IMR-90 (cell line): ENCODE measurements around the gene IQSEC1.

Experiments used
- BHLHE40 ChIP-seq: fragments of 150-350 bp; IDR thresholded peaks from 2 replicates; pipeline ENCODE4 v1.6.1; 2016; ENCODE audit warnings: mild to moderate bottlenecking, low read depth, low read length
- CHD1 ChIP-seq: IDR thresholded peaks from 2 replicates; pipeline ENCODE4 v1.6.1; 2012; ENCODE audit warnings: low read depth, low read length, improper control_type of control experiment
- MXI1 ChIP-seq: IDR thresholded peaks from 2 replicates; pipeline ENCODE4 v1.6.1; 2012; ENCODE audit warnings: low read depth, mild to moderate bottlenecking, low read length, moderate library complexity, borderline replicate concordance
- POLR2A ChIP-seq: IDR thresholded peaks from 2 replicates; pipeline ENCODE4 v1.6.1; 2012; ENCODE audit warnings: mild to moderate bottlenecking, low read depth, low read length
- RAD21 ChIP-seq: IDR thresholded peaks from 2 replicates; pipeline ENCODE4 v1.6.1; 2012; ENCODE audit warnings: low read length, improper control_type of control experiment
- RCOR1 ChIP-seq: IDR thresholded peaks from 2 replicates; pipeline ENCODE4 v1.6.1; 2012; ENCODE audit warnings: mild to moderate bottlenecking, low read length, improper control_type of control experiment; ENCODE audit not compliant: insufficient replicate concordance
- RFX5 ChIP-seq: IDR thresholded peaks from 2 replicates; pipeline ENCODE4 v1.8.0; 2012; ENCODE audit warnings: low read depth, mild to moderate bottlenecking, low read length, moderate library complexity
- SMC3 ChIP-seq: fragments of 150-350 bp; IDR thresholded peaks from 2 replicates; pipeline ENCODE4 v1.6.1; 2016; ENCODE audit warnings: low read depth, mild to moderate bottlenecking, antibody characterized with exemption, low read length, moderate library complexity
- TF ChIP-seq, protein P1 (sequence below): conservative IDR thresholded peaks from 2 replicates; pipeline ENCODE4 v1.5.1; 2012; ENCODE audit warnings: mild to moderate bottlenecking, low read depth, low read length, improper control_type of control experiment
- TF ChIP-seq, protein P2 (sequence below): fragments of 150-350 bp; IDR thresholded peaks from 2 replicates; pipeline ENCODE4 v1.6.1; 2016; ENCODE audit warnings: low read depth, mild to moderate bottlenecking, low read length, moderate library complexity, borderline replicate concordance

- TF ChIP-seq, protein P1, sequence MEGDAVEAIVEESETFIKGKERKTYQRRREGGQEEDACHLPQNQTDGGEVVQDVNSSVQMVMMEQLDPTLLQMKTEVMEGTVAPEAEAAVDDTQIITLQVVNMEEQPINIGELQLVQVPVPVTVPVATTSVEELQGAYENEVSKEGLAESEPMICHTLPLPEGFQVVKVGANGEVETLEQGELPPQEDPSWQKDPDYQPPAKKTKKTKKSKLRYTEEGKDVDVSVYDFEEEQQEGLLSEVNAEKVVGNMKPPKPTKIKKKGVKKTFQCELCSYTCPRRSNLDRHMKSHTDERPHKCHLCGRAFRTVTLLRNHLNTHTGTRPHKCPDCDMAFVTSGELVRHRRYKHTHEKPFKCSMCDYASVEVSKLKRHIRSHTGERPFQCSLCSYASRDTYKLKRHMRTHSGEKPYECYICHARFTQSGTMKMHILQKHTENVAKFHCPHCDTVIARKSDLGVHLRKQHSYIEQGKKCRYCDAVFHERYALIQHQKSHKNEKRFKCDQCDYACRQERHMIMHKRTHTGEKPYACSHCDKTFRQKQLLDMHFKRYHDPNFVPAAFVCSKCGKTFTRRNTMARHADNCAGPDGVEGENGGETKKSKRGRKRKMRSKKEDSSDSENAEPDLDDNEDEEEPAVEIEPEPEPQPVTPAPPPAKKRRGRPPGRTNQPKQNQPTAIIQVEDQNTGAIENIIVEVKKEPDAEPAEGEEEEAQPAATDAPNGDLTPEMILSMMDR, result no peak
- no peak for TF ChIP-seq RCOR1
- TF ChIP-seq CHD1, result no peak
- TF ChIP-seq BHLHE40, result no peak
- no peak for TF ChIP-seq MXI1
- TF ChIP-seq POLR2A, result no peak
- TF ChIP-seq RFX5, result no peak
- no peak for TF ChIP-seq SMC3
- TF ChIP-seq, protein P2, sequence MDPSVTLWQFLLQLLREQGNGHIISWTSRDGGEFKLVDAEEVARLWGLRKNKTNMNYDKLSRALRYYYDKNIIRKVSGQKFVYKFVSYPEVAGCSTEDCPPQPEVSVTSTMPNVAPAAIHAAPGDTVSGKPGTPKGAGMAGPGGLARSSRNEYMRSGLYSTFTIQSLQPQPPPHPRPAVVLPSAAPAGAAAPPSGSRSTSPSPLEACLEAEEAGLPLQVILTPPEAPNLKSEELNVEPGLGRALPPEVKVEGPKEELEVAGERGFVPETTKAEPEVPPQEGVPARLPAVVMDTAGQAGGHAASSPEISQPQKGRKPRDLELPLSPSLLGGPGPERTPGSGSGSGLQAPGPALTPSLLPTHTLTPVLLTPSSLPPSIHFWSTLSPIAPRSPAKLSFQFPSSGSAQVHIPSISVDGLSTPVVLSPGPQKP, result no peak
- no peak for TF ChIP-seq RAD21
Observed at GRCh38 chr3:13114811-13115575, 41.8 kb upstream of the IQSEC1 start.
